HG03457 (cell line): ENCODE results near the gene IL23A.

Experiments used
- ATAC-seq: cut with Tn5 transposase; IDR thresholded peaks from one replicate; pipeline ENCODE4 v1.9.1; 2021; ENCODE audit warnings: moderate number of reproducible peaks; ENCODE audit not compliant: unreplicated experiment

The IL23A gene

GRCh38 chr12:56359851-56360767, 21.4 kb downstream of the IL23A start, which contains the start of gene STAT2:
TSS of gene STAT2 (minus strand) at chr12:56360107. CDS start at chr12:56356571, 3,536 bp downstream.
- ATAC-seq, result peak; percentile 84

GRCh38 chr12:56361487-56362129, 22.9 kb downstream of the IL23A start:
- no peak for ATAC-seq

- no peak for ATAC-seq
Measured at GRCh38 chr12:56362130-56363059, 23.7 kb downstream of the IL23A start, which contains the start of gene APOF. TSS of gene APOF (minus strand) at chr12:56362857. CDS start at chr12:56362745, 112 bp downstream.

- ATAC-seq, result no peak
Measured at GRCh38 chr12:56366948-56367347, 28.3 kb downstream of the IL23A start.

- no peak for ATAC-seq
Measured at GRCh38 chr12:56373515-56373914, 34.8 kb downstream of the IL23A start.

GRCh38 chr12:56374726-56375597, 36.3 kb downstream of the IL23A start:
- no peak for ATAC-seq

GRCh38 chr12:56375598-56376434, 37.1 kb downstream of the IL23A start:
- ATAC-seq, result no peak

GRCh38 chr12:56377310-56377988, 38.8 kb downstream of the IL23A start:
- no peak for ATAC-seq

GRCh38 chr12:56377989-56378316, 39.3 kb downstream of the IL23A start:
- ATAC-seq, result no peak

GRCh38 chr12:56382611-56383010, 43.9 kb downstream of the IL23A start:
- no peak for ATAC-seq

GRCh38 chr12:56385873-56386272, 47.2 kb downstream of the IL23A start:
- no peak for ATAC-seq

- no peak for ATAC-seq
Measured at GRCh38 chr12:56387152-56387736, 48.6 kb downstream of the IL23A start.

- no peak for ATAC-seq
Measured at GRCh38 chr12:56389412-56389811, 50.7 kb downstream of the IL23A start.
